HG03571 (cell line): Measurements from ENCODE around the gene FZD7.

Experiments
- ATAC-seq: cut with Tn5 transposase; IDR thresholded peaks from one replicate; pipeline ENCODE4 v1.9.1; 2021; ENCODE audit not compliant: unreplicated experiment

The FZD7 gene

DNA sequence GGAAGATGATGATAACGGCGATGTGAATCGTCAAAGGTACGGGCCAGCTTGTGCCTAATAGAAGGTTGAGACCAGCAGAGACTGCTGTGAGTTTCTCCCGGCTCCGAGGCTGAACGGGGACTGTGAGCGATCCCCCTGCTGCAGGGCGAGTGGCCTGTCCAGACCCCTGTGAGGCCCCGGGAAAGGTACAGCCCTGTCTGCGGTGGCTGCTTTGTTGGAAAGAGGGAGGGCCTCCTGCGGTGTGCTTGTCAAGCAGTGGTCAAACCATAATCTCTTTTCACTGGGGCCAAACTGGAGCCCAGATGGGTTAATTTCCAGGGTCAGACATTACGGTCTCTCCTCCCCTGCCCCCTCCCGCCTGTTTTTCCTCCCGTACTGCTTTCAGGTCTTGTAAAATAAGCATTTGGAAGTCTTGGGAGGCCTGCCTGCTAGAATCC is 3.0 kb downstream of the FZD7 start:
- no peak for ATAC-seq

DNA sequence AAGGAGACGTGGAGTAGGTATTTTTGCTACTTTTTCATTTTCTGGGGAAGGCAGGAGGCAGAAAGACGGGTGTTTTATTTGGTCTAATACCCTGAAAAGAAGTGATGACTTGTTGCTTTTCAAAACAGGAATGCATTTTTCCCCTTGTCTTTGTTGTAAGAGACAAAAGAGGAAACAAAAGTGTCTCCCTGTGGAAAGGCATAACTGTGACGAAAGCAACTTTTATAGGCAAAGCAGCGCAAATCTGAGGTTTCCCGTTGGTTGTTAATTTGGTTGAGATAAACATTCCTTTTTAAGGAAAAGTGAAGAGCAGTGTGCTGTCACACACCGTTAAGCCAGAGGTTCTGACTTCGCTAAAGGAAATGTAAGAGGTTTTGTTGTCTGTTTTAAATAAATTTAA is 3.4 kb downstream of the FZD7 start:
- ATAC-seq: no peak

- ATAC-seq: no peak
Observed at GRCh38 chr2:202038471-202039277, 5.0 kb downstream of the FZD7 start.

GRCh38 chr2:202039278-202040078 is 5.8 kb downstream of the FZD7 start:
- ATAC-seq: no peak

DNA sequence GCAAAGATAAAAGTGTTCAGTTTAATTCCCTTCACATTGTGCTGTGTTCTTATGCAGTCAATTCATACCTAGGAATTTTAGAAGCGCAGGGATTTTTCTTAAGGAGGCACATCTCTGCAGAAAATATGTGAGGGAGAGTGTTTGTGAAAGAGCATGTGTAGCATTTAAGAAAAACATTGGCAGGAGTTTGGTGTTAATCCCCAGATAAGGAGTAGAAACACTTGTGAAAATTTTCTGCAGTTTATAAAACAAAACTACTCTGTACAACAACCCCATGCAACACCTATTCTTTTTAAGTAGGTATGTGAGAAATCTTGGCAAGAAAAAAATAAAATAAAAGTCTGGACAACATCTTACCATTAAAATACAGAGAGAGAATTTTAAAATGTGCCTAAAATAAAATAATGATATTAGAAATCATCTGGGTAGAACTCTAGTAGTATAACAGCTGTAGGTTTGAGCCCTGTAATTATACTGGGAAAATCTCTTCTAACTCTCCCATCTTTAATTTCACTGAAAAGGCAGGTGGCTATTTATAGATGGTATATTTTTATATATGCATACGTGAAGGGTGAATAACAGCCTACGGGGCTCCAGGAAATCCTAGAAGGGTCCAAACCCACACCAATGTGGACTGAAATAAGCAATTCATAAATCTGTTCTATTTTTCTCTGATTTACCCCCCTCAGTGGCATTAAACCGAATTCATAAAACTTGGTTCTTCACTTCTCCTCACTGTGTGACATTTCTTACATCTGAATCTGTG is 6.6 kb downstream of the FZD7 start:
- no peak for ATAC-seq

GRCh38 chr2:202042444-202042843 is 8.8 kb downstream of the FZD7 start:
- ATAC-seq: no peak

DNA sequence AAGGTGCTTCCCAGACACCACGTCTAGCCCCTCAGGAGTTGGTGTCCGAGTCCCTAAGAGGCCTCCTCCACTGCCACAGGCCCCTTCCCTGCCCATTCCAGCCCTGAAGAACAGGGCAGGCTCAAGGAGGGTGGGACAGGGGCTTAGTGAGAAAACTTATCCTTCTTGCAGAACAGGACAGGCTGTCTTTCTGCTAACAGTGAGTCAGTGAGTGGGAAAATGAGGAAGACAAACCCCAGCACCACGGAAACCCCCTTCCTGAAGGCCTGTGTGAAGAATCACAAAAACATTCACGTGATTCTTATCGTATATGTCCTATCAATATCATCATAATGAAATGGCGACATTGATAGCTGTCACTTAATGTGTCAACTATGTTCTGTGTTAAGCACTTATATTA is 9.8 kb downstream of the FZD7 start:
- no peak for ATAC-seq

GRCh38 chr2:202044777-202045176 is 11.1 kb downstream of the FZD7 start:
- ATAC-seq: no peak

GRCh38 chr2:202046572-202046971 is 12.9 kb downstream of the FZD7 start:
- ATAC-seq: no peak

DNA sequence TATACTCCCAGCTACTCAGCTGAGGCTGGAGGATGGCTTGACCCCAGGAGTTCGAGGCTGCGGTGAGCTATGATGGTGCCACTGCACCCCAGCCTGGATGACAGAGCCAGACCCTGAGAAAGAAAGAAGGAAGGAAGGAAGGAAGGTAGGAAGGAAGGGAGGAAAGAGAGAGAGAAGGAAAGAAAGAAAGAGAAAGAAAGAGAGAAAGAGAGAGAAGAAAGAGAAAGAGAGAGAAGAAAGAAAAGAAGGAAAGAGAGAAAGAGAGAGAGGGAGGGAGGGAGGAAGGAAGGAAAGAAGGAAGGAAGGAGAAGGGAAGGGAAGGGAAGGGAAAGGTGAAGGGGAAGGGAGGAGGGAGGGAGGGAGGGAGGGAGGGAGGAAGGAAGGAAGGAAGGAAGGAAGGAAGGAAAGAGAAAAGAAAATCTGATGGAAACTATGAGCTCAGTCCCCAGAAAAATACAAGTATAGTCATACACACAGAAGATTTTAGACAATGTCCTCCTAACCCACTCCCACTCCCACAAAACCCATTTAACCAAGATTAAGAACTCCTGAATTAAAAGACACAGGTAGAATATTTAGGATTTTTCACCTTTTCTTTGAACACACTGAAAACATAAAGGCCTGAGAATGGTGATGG is 15.6 kb downstream of the FZD7 start:
- ATAC-seq: no peak

DNA sequence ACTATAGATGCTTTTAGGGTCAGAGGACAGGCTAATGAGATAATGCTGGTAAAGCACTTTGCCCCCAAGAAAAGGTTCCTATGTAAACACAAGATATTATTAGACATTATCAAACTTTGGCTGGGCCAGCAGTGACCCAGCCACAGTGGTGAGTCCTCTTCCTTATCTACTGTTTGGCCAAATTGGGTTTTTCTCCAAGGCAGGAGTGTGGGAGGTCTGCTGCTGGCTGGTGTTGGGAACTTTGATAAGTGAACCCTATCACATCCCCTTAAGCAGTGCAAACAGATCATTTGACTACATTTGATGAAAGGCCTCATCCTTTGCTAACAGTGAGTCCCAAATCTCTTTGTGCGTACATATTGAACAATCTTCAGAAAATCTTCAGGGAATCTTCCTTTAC is 16.2 kb downstream of the FZD7 start:
- no peak for ATAC-seq

DNA sequence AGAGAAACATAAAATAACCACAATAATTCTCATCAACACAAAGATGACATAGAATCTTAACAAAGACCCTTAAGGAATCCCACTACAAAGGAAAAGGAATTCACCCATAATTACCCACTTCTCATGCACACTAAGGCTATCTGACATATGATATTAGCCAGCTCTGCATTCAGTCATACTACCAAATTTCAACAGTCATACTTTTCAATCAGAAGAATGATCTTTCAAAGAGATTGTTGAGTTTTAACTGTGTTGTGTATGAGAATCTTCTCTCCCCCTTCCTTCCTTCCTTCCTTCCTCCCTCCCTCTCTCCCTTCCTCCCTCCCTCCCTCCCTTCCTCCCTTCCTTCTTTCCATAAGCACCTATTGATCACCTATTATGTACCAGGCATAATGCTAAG is 17.0 kb downstream of the FZD7 start:
- ATAC-seq: no peak

- no peak for ATAC-seq
Observed at GRCh38 chr2:202051499-202052161, 18.0 kb downstream of the FZD7 start.

GRCh38 chr2:202052235-202052634 is 18.6 kb downstream of the FZD7 start:
- ATAC-seq: no peak

DNA sequence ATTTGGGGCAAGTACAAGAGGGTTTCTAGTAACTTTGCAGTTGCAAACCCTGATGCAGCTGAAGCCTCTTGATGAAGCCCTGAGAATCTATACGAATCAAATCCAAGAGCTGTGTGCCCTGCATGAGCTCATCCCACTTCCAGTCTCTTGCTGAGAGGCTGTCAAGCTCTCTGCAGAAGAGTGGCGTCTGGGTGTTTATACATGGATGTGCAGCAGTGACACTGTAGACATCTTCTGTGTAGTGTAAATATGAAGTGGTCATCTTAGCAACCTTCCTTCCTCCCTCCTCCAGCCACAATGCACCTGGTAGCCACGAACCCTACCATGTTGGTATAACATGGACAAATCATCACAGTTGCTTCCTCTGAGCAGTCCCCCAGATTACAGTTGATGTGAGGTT is 21.0 kb downstream of the FZD7 start:
- ATAC-seq: no peak

GRCh38 chr2:202056611-202057010 is 23.0 kb downstream of the FZD7 start:
- ATAC-seq: no peak

DNA sequence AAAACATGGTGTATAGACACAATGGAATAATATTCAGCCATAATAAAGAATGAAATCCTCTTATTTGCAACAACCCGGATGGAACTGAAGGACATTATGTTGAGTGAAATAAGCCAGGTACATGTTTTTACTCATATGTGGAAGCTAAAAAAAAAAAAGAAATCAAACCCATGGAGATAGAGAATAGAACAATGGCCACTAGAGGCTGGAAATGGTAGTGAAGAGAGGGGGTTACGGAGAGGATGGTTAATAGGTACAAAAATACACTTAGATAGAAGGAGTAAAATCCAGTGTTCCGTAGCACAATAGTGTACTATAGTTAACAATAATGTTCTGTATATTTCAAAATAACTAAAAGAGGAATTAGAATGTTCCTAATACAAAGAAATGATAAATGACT is 26.6 kb downstream of the FZD7 start:
- ATAC-seq: no peak

DNA sequence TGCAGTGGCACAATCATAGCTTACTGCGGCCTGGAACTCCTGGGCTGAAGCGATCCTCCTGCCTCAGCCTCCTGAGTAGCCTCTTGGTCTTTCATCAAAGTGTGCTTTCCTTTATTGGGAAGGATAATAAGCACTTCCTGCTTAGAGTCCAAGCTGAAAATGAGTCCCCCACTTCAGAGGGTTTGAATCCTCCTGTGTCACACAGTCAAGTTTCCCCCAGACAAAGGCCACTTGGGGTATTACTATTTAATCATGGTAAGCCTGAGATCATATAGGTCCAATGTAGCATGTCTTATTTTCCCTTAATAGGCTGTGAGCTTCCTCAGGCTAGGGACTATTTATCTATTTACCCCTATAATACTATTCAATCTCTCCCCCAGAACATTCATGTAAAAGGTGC is 28.0 kb downstream of the FZD7 start:
- no peak for ATAC-seq

GRCh38 chr2:202064171-202064880 is 30.7 kb downstream of the FZD7 start:
- no peak for ATAC-seq

DNA sequence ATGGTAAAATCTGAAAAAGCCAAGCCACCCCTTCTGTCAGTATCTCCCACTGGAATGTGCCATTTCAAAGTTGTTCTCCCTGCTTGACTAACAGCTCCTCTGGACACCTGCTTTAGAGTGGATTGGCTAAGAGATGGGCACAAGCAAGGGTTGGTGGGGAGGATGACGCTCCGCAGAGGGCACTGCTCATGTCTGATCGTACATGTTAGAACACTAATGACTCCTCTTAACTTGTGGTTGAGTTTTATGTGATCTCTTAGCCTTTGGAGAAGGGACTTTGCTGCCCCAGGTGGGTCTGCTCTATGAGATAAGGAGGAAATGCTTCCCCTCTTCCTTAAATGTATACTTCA is 31.2 kb downstream of the FZD7 start:
- ATAC-seq: no peak
